ENCODE results near the gene NABP2. TPM values are rescaled to one million over a fixed set of nuclear protein-coding genes. Genes with fewer than 3 reads are reported as not detected.

NABP2 gene
- total and polyA plus RNA-seq, 10 of the 15 experiments (the other 5 are each of a cell fraction or from before 2014, with no cell fraction given): 20.7 to 97.9 (median 60.9) TPM

DNA sequence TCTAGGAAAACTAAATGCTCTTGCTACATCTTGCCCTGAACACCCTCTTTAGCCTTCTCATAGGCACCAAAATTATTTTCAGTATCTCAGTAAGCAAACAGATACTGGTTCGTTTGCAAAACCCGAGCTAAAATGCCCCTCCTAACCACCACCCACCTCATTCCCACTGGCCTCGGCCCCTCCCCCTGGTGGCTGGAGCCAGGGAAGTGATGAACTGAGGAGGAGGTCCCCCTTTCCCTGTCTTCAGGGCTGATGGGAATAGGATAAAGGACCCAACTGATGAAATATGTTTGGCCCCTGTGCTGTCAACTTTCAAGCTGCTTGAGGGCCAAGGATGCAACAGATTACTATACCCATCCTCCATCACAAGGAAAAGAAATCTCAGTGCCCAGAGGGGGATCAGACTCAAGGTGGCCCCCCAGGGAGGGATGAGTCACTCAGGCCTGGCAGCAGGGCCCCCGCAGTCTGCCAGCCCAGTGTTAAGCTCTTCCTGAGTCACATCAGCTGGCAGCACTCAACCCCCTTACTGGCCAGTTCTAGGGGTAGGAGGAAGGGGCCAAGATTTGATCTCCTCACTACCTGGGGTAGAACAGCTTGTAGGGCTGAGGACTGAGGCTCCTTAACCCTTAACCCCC lies 32.3 kb downstream of the NABP2 start:
- no peaks in the 10 kb centered on the region for H3K9me3 ChIP-seq (replicated peaks; ENCODE audit: control insufficient read depth, insufficient read depth, low read length)
- intact Hi-C loops (cut with micrococcal nuclease; ENCODE audit: unreplicated experiment) (no loop called here), in situ Hi-C loops (cut with MboI) (no loop called here)
- no peaks in the 10 kb centered on the region for H3K27me3 ChIP-seq (replicated peaks in 1 of 2; ENCODE audit: control insufficient read depth in 2 of 2, insufficient read depth in 2 of 2, low read length in 1 of 2)
- no peak for DNase-seq (ENCODE audit: low read depth, low spot score)
- no peak for TF ChIP-seq SUPT20H (IDR thresholded peaks at IDR 0.05; ENCODE audit: borderline replicate concordance, control insufficient read depth, low read depth, low read length)
- POLR2A ChIA-PET: no interaction called here
- H3K27ac ChIP-seq (ENCODE audit: control insufficient read depth, insufficient read depth): no peak overlapping the region
- RAD21 ChIA-PET (ENCODE audit: unreplicated experiment): interaction anchor here (1.4 to 2.8 kb wide), 4 partner anchors 35 to 102 kb away, joined by 3 to 12 read pairs (median 9); partner anchors contain the start of genes CNPY2 and RNF41
- H3K9ac ChIP-seq (ENCODE audit: control insufficient read depth, insufficient read depth, low read length): peak overlapping the region; percentile 80; the same call in 1 of the 2 replicates
- CTCF ChIA-PET: interaction anchor here (0.6 to 3.5 kb wide), 14 partner anchors 10 to 208 kb away, joined by 3 to 25 read pairs (median 4); partner anchors contain the start of genes COQ10A and SMARCC2
- no peak overlapping the region for H3K4me3 ChIP-seq
- peaks cover 11% of the 10 kb centered on the region for H3K79me2 ChIP-seq (ENCODE audit: control insufficient read depth, insufficient read depth, low read length)
- no peaks in the 10 kb centered on the region for H4K20me1 ChIP-seq (ENCODE audit: control insufficient read depth, insufficient read depth)
- no peak for FAIRE-seq
- peak overlapping the region; percentile 91 for H3K4me2 ChIP-seq (ENCODE audit: control insufficient read depth, insufficient read depth)
- ATAC-seq: no peak
- BruUV-seq (replicated peaks): TSS peak; percentile 49
- SMC1A ChIA-PET (ENCODE audit: uncharacterized antibody, unreplicated experiment): interaction anchor here (0.6 to 1.5 kb wide), 4 partner anchors 23 to 211 kb away, joined by 3 to 5 read pairs (median 3); no protein-coding TSS in a partner anchor
- WGBS (ENCODE audit: insufficient coverage, insufficient replicate concordance, low lambda C conversion rate, missing lambda C conversion rate): 46% methylated on average over 4 of the region's 4 CpGs
- peaks cover 7% of the 10 kb centered on the region for H3K4me1 ChIP-seq (ENCODE audit: control insufficient read depth, insufficient read depth, low read length)
- H3K36me3 ChIP-seq (ENCODE audit: control insufficient read depth in 2 of 2, insufficient read depth in 2 of 2, low read length in 1 of 2): peaks cover 14 to 22% of the 10 kb centered on the region in 2 experiments
- H2AFZ ChIP-seq (ENCODE audit: control insufficient read depth, low read depth, low read length): no peak overlapping the region

- ChIA-PET CTCF (interaction anchor here (0.6 to 3.5 kb wide), 17 partner anchors 9 to 207 kb away, joined by 3 to 25 read pairs (median 4); partner anchors contain the start of genes COQ10A and SMARCC2), RAD21 (ENCODE audit: unreplicated experiment) (interaction anchor here (1.4 to 2.8 kb wide), 5 partner anchors 36 to 207 kb away, joined by 3 to 12 read pairs (median 8); partner anchors contain the start of genes CNPY2 and RNF41), POLR2A (interaction anchor here (0.5 to 0.6 kb wide), 2 partner anchors 88 to 105 kb away, joined by 3 to 5 read pairs; partner anchors contain the start of gene MYL6B), SMC1A (ENCODE audit: uncharacterized antibody, unreplicated experiment) (interaction anchor here (0.7 to 1.5 kb wide), 2 partner anchors 207 to 212 kb away, joined by 3 to 5 read pairs; no protein-coding TSS in a partner anchor)
- H3K9me3 ChIP-seq (replicated peaks; ENCODE audit: control insufficient read depth, insufficient read depth, low read length): no peaks in the 10 kb centered on the region
- ATAC-seq (no peak), FAIRE-seq (no peak), DNase-seq (ENCODE audit: low read depth, low spot score) (no peak)
- H3K4me2 ChIP-seq (ENCODE audit: control insufficient read depth, insufficient read depth): peak overlapping the region; percentile 91
- 87% methylated on average over 8 of the region's 8 CpGs for WGBS (ENCODE audit: insufficient coverage, insufficient replicate concordance, low lambda C conversion rate, missing lambda C conversion rate)
- peak overlapping the region; percentile 95 for H3K4me3 ChIP-seq
- peaks cover 11% of the 10 kb centered on the region for H3K79me2 ChIP-seq (ENCODE audit: control insufficient read depth, insufficient read depth, low read length)
- in situ Hi-C loops (cut with MboI): no loop called here
- peak overlapping the region; percentile 80 for H3K9ac ChIP-seq (ENCODE audit: control insufficient read depth, insufficient read depth, low read length)
- no peaks in the 10 kb centered on the region for H4K20me1 ChIP-seq (ENCODE audit: control insufficient read depth, insufficient read depth)
- no peak overlapping the region for H2AFZ ChIP-seq (ENCODE audit: control insufficient read depth, low read depth, low read length)
- H3K4me1 ChIP-seq (ENCODE audit: control insufficient read depth, insufficient read depth, low read length): peaks cover 7% of the 10 kb centered on the region
- H3K27me3 ChIP-seq (replicated peaks in 1 of 2; ENCODE audit: control insufficient read depth in 2 of 2, insufficient read depth in 2 of 2, low read length in 1 of 2): no peaks in the 10 kb centered on the region
- intact Hi-C loops (cut with micrococcal nuclease; ENCODE audit: unreplicated experiment): loop anchor here (1.0 kb wide), 1 partner anchor 64 kb away; no protein-coding TSS in a partner anchor
- peaks cover 10 to 18% of the 10 kb centered on the region in 2 experiments for H3K36me3 ChIP-seq (ENCODE audit: control insufficient read depth in 2 of 2, insufficient read depth in 2 of 2, low read length in 1 of 2)
- BruUV-seq (replicated peaks): no TSS peak
- TF ChIP-seq BHLHE40 (IDR thresholded peaks at IDR 0.05; ENCODE audit: borderline replicate concordance in 1 of 2, low read depth in 2 of 2, low read length in 1 of 2) (no peak), NFXL1 (IDR thresholded peaks at IDR 0.05; ENCODE audit: borderline replicate concordance) (no peak), POLR2A (IDR thresholded peaks at IDR 0.05; ENCODE audit: low read depth, low read length) (no peak), SMAD5 (IDR thresholded peaks at IDR 0.05; ENCODE audit: low read depth) (no peak), ZBTB4 (CRISPR knock-in tag; IDR thresholded peaks at IDR 0.05) (no peak), SMARCA5 (IDR thresholded peaks at IDR 0.05) (no peak), FOXK2 (IDR thresholded peaks at IDR 0.05) (no peak), NRF1 (conservative IDR thresholded peaks at IDR 0.05; ENCODE audit: low read depth, low read length) (no peak)
- peak overlapping the region; percentile 73; the same call in 1 of the 2 replicates for H3K27ac ChIP-seq (ENCODE audit: control insufficient read depth, insufficient read depth)
Measured at GRCh38 chr12:56257071-56257470, 32.9 kb downstream of the NABP2 start.

Measured in GM12878 (cell line).